GM19099 (cell line): ENCODE results near the gene SEMA4F.

ENCODE experiments used
- POLR2A ChIP-seq: IDR thresholded peaks from 3 replicates; pipeline ENCODE4 v1.6.1; 2011; ENCODE audit warnings: low read depth; ENCODE audit not compliant: insufficient read length; ENCODE audit errors: extremely low read depth

The SEMA4F gene

GRCh38 chr2:74653985-74654882 lies at the start of gene SEMA4F:
Gene SEMA4F (plus strand): TSS chr2:74654247. CDS start chr2:74654377, 130 bp downstream.
- TF ChIP-seq POLR2A, result peak; percentile 68

DNA sequence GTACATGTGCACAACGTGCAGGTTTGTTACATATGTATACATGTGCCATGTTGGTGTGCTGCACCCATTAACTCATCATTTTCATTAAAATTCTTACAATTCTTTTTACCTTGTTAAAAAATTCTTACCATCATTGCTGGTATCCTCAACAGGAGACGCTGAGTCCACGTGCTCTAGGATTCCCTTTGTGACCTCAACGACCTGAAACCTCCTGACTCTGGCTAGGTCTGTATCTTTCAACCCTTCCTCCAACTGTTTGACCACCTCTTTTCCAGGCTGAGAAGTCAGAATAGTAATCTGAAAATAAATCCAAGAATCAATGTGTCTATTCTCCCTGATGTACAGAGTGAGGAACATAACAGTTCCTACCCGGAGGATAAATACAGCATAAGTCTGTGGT lies 47.1 kb upstream of the SEMA4F start:
- no peak for TF ChIP-seq POLR2A

DNA sequence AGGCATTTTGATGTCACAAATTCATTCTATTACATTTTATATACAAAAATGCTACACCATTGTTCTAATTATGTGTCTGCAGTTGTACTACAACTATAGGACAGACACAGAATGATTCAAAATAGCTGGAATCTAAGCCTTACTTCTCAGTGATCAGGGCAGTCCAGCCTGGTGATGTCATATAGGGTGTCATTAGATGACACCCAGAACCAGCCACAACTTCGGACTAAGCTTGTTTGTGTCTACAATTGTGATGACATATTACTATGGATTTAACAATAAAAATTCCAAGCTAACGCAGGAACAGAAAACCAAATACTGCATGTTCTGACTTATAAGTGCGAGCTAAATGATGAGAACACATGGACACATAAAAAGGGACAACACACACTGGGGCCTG lies 36.9 kb upstream of the SEMA4F start:
- no peak for TF ChIP-seq POLR2A

- TF ChIP-seq POLR2A, result no peak
Measured at GRCh38 chr2:74618410-74619083, 35.5 kb upstream of the SEMA4F start.

- no peak for TF ChIP-seq POLR2A
Measured at GRCh38 chr2:74619651-74620297, 34.3 kb upstream of the SEMA4F start.

DNA sequence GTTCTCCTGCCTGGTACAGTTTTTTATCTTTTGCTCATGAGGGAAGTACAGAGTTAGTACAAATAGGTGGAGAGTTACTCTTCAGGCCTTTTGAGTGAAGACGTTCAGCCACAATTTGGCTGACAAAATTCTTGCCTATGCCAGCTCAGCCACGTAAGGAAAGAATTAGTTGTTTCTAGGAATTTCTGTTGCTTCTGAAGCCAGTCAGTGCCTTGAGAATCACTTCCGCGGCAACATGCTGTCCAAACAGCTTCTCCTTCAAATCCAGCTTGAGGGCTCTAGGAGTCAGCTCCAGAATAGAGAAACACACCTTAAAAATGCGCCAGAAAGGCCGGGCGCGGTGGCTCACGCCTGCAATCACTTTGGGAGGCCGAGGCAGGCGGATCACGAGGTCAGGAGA lies 33.4 kb upstream of the SEMA4F start:
- no peak for TF ChIP-seq POLR2A

GRCh38 chr2:74625658-74626425 lies 28.2 kb upstream of the SEMA4F start:
- TF ChIP-seq POLR2A, result no peak

DNA sequence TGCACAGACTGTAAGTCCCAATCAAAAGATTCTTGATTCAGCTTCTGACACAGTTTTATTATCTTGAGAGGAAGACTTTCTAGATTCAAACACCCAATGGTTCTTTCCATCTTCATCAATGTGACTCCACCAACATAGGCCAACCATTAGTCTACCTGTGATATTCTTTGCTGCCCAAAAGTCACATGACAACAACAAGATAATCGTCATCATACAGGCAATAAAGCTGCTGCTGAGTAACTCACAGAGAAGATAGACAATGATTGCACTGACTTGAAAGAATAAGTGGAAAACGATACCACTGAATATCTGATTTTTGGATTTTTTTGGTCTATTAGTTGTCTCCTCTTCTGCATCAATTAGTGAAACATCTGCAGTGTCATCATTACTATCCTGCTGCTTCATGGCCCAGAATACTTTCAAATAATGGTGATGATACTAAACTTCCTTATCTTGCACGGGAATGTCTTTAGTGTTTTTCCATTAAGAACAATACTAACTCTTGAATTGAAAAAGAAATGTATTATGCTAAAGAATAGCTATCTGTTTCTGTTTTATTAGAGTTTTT lies 25.4 kb upstream of the SEMA4F start:
- no peak for TF ChIP-seq POLR2A

GRCh38 chr2:74632209-74632938 lies 21.7 kb upstream of the SEMA4F start:
- no peak for TF ChIP-seq POLR2A

DNA sequence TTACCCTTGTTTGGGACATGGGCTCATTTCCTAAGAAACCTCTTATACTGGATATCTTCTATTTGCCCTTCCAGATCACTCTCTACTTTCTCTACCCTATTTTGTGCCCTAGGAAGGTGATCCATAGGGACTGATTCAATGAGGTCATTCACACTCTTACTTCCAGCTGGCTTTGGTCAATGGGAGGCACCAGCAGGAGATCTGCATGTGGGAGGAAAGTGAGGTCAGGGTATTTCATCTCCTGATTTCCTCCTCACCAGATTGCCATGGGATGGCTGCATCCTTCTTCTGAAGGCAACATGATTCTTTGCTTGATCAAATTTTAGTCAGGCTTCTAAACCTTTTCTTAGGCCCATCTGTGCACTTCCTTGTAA lies 21.1 kb upstream of the SEMA4F start:
- no peak for TF ChIP-seq POLR2A

DNA sequence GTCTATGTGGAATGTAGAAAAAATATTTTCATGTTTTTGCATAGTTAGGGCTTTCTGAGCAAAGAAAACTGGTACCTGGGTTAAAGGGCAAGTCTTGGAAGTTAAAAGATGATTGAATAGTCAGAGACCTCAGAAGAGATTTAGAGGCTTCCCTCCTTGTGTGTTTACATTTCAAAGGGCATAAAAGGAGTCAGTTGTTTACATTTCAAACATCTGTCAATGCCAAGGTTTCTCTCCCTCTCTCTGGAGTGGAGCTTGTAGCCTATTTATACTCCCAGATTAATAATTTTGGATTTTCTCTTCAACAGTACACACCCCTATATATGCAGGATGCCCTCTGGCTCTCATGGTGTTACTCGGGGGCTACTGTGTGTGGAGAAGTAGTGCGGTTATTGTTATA lies 14.5 kb upstream of the SEMA4F start:
- no peak for TF ChIP-seq POLR2A

GRCh38 chr2:74645344-74645743 lies 8.7 kb upstream of the SEMA4F start:
- no peak for TF ChIP-seq POLR2A

DNA sequence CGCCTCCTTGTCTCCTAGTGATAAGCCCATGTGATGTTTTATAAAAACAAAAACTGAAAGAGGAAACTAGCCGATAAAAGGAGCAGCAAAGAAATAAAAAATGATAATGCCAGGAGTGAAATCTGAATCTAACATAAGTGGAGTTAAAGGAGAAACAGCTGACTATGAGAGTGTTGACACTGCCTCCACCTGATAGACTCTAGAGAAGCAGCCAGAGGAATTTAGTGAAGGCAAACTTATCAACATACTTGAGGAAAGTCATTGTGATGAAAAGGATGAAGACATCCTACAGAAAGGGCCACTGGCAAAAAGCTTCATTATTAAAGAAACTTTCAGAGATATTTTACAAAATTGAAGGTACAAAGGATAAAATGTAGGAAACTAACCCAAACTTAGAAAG lies 7.8 kb upstream of the SEMA4F start:
- no peak for TF ChIP-seq POLR2A
